Limb (tissue), 2 donors: ENCODE measurements around the gene ZEB1.
"Not testable (repeated sequence)": the region's sequence is repeated elsewhere in the genome, so short reads cannot be mapped to it uniquely, and the experiment has no call there.

Experiments
- DNase-seq, 2 donors: peaks; one replicate each; pipeline ENCODE4 v3.0.0-alpha.2; 2016; ENCODE audit errors: extremely low spot score in 2 of 2

ZEB1 gene

GRCh38 chr10:31507427-31507826 is 188.4 kb downstream of the ZEB1 start:
- no peak for DNase-seq

- no peak for DNase-seq
Measured at GRCh38 chr10:31508234-31508633, 189.2 kb downstream of the ZEB1 start.

- DNase-seq: no peak
Measured at GRCh38 chr10:31508882-31509281, 189.9 kb downstream of the ZEB1 start.

- DNase-seq: no peak
Measured at GRCh38 chr10:31509989-31510388, 191.0 kb downstream of the ZEB1 start.

- no peak for DNase-seq
Measured at GRCh38 chr10:31515116-31515515, 196.1 kb downstream of the ZEB1 start.

- DNase-seq: no peak
Measured at GRCh38 chr10:31515819-31516402, 196.9 kb downstream of the ZEB1 start.

GRCh38 chr10:31520986-31521831 is 202.2 kb downstream of the ZEB1 start:
- DNase-seq: no peak

GRCh38 chr10:31522820-31523219 is 203.8 kb downstream of the ZEB1 start:
- no peak for DNase-seq

GRCh38 chr10:31524460-31524859 is 205.4 kb downstream of the ZEB1 start:
- no peak for DNase-seq

- no peak for DNase-seq
Measured at GRCh38 chr10:31526178-31526577, 207.2 kb downstream of the ZEB1 start.

- DNase-seq: no peak
Measured at GRCh38 chr10:31526681-31527080, 207.7 kb downstream of the ZEB1 start.

- DNase-seq: no peak
Measured at GRCh38 chr10:31528831-31529230, 209.8 kb downstream of the ZEB1 start.

GRCh38 chr10:31536302-31536701 is 217.3 kb downstream of the ZEB1 start:
- no peak for DNase-seq

GRCh38 chr10:31549896-31550295 is 230.9 kb downstream of the ZEB1 start:
- DNase-seq: no peak

GRCh38 chr10:31554556-31554955 is 235.5 kb downstream of the ZEB1 start:
- DNase-seq: no peak

GRCh38 chr10:31557854-31558253 is 238.8 kb downstream of the ZEB1 start:
- DNase-seq: no peak

- DNase-seq: not testable (repeated sequence)
Measured at GRCh38 chr10:31568252-31568861, 249.3 kb downstream of the ZEB1 start.

- DNase-seq: no peak
Measured at GRCh38 chr10:31574577-31574976, 255.6 kb downstream of the ZEB1 start.

GRCh38 chr10:31578181-31578852 is 259.3 kb downstream of the ZEB1 start:
- DNase-seq: no peak

- no peak for DNase-seq
Measured at GRCh38 chr10:31578951-31579350, 259.9 kb downstream of the ZEB1 start.
